ENCODE results near the gene SMARCAL1.

Gene SMARCAL1

GRCh38 chr2:216428618-216429350 lies 16.5 kb downstream of the SMARCAL1 start:
- DNase-seq (ENCODE audit: low read depth, low spot score), result no peak

- DNase-seq (ENCODE audit: low read depth, low spot score), result no peak
These were observed 17.1 kb downstream of the SMARCAL1 start for GRCh38 chr2:216429428-216429827.

GRCh38 chr2:216430811-216431530 lies 18.7 kb downstream of the SMARCAL1 start:
- DNase-seq (ENCODE audit: low read depth, low spot score), result no peak

GRCh38 chr2:216431531-216431856 lies 19.2 kb downstream of the SMARCAL1 start:
- DNase-seq (ENCODE audit: low read depth, low spot score), result no peak

GRCh38 chr2:216436383-216436782 lies 24.1 kb downstream of the SMARCAL1 start:
- no peak for DNase-seq (ENCODE audit: low read depth, low spot score)

GRCh38 chr2:216441308-216442010 lies 29.2 kb downstream of the SMARCAL1 start:
- DNase-seq (ENCODE audit: low read depth, low spot score), result no peak

GRCh38 chr2:216445501-216445900 lies 33.2 kb downstream of the SMARCAL1 start:
- no peak for DNase-seq (ENCODE audit: low read depth, low spot score)

GRCh38 chr2:216446343-216446742 lies 34.1 kb downstream of the SMARCAL1 start:
- DNase-seq (ENCODE audit: low read depth, low spot score), result no peak

- no peak for DNase-seq (ENCODE audit: low read depth, low spot score)
These were observed 35.0 kb downstream of the SMARCAL1 start for GRCh38 chr2:216447293-216447692.

- DNase-seq (ENCODE audit: low read depth, low spot score), result no peak
These were observed 36.5 kb downstream of the SMARCAL1 start for GRCh38 chr2:216448829-216449228.

- DNase-seq (ENCODE audit: low read depth, low spot score), result no peak
These were observed 38.1 kb downstream of the SMARCAL1 start for GRCh38 chr2:216450346-216450745.

GRCh38 chr2:216450784-216451183 lies 38.5 kb downstream of the SMARCAL1 start:
- DNase-seq (ENCODE audit: low read depth, low spot score), result no peak

GRCh38 chr2:216453955-216454614 lies 41.8 kb downstream of the SMARCAL1 start:
- no peak for DNase-seq (ENCODE audit: low read depth, low spot score)

GRCh38 chr2:216463148-216463547 lies 50.9 kb downstream of the SMARCAL1 start:
- no peak for DNase-seq (ENCODE audit: low read depth, low spot score)

- DNase-seq (ENCODE audit: low read depth, low spot score), result no peak
These were observed 51.9 kb downstream of the SMARCAL1 start for GRCh38 chr2:216464104-216464720.

- no peak for DNase-seq (ENCODE audit: low read depth, low spot score)
These were observed 53.4 kb downstream of the SMARCAL1 start for GRCh38 chr2:216465579-216466195.

GRCh38 chr2:216467845-216468244 lies 55.6 kb downstream of the SMARCAL1 start:
- DNase-seq (ENCODE audit: low read depth, low spot score), result no peak

- no peak for DNase-seq (ENCODE audit: low read depth, low spot score)
These were observed 57.4 kb downstream of the SMARCAL1 start for GRCh38 chr2:216469661-216470060.

GRCh38 chr2:216473187-216473586 lies 60.9 kb downstream of the SMARCAL1 start:
- DNase-seq (ENCODE audit: low read depth, low spot score), result no peak

GRCh38 chr2:216474925-216475670 lies 62.8 kb downstream of the SMARCAL1 start:
- DNase-seq (ENCODE audit: low read depth, low spot score), result no peak

- DNase-seq (ENCODE audit: low read depth, low spot score), result no peak
These were observed 63.5 kb downstream of the SMARCAL1 start for GRCh38 chr2:216475767-216476166.
